Measurements from ENCODE around the gene PRDM16. TPM values are rescaled to one million over a fixed set of nuclear protein-coding genes. Genes with fewer than 3 reads are reported as not detected.

PRDM16 gene
- total RNA-seq, 1 donor = 6.5 TPM

GRCh38 chr1:3135744-3136455 is 66.9 kb downstream of the PRDM16 start:
- Histone ChIP-seq H3K9me3 (ENCODE audit: low read depth, low read length) (no peaks in the 10 kb centered on the region), H2AFZ (ENCODE audit: low read length) (no peak overlapping the region), H3K79me2 (ENCODE audit: insufficient read depth, low read length) (no peaks in the 10 kb centered on the region), H3K4me3 (ENCODE audit: insufficient read depth, low read length) (no peak overlapping the region), H3K36me3 (ENCODE audit: insufficient read depth, low read length) (no peaks in the 10 kb centered on the region), H3K27me3 (ENCODE audit: insufficient read depth, low read length) (no peaks in the 10 kb centered on the region), H4K20me1 (ENCODE audit: insufficient read depth, low read length) (no peaks in the 10 kb centered on the region), H3K4me2 (ENCODE audit: insufficient read depth, low read length) (no peak overlapping the region), H3K4me1 (ENCODE audit: insufficient read depth, low read length) (peaks cover 4% of the 10 kb centered on the region), H3K27ac (ENCODE audit: low read depth, low read length) (no peak overlapping the region)
- no peak for DNase-seq (ENCODE audit: insufficient read length, low spot score, missing footprints)
- no peak for TF ChIP-seq CTCF (IDR thresholded peaks at IDR 0.05; ENCODE audit: extremely low read depth, low read depth, low read length)

DNA sequence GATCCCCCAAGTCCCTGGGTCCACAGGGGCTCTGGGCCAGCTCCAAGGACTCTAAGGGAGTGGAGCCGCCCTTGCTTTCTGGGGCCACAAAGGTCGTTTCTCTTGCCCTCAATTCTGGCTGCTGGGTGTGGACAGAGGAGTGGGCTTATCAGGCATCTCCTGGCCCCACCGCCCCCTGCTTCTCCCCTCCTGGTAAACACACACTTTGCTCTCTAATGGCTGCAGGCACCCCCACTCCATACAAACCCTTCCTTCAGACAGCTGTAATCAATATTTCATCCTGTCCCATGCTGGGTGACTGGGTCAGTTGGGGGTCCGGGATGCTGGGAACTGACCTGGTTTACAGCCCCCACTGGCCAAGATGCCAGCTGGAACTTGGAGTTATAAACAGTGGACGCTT is 67.5 kb downstream of the PRDM16 start:
- no peaks in the 10 kb centered on the region for H3K79me2 ChIP-seq (ENCODE audit: insufficient read depth, low read length)

GRCh38 chr1:3137111-3138100 is 68.4 kb downstream of the PRDM16 start:
- H3K4me2 ChIP-seq (ENCODE audit: insufficient read depth, low read length) = no peak overlapping the region
- no peaks in the 10 kb centered on the region for H4K20me1 ChIP-seq (ENCODE audit: insufficient read depth, low read length)
- no peaks in the 10 kb centered on the region for H3K27me3 ChIP-seq (ENCODE audit: insufficient read depth, low read length)

More for the DNA sequence above, 67.5 kb downstream of the PRDM16 start:
- peaks cover 4% of the 10 kb centered on the region for H3K4me1 ChIP-seq (ENCODE audit: insufficient read depth, low read length)
- H3K9me3 ChIP-seq (ENCODE audit: low read depth, low read length) = no peaks in the 10 kb centered on the region
- H3K36me3 ChIP-seq (ENCODE audit: insufficient read depth, low read length) = no peaks in the 10 kb centered on the region
- H3K27ac ChIP-seq (ENCODE audit: low read depth, low read length) = no peak overlapping the region
- H2AFZ ChIP-seq (ENCODE audit: low read length) = no peak overlapping the region
- no peaks in the 10 kb centered on the region for H4K20me1 ChIP-seq (ENCODE audit: insufficient read depth, low read length)
- DNase-seq (ENCODE audit: insufficient read length, low spot score, missing footprints) = no peak
- H3K27me3 ChIP-seq (ENCODE audit: insufficient read depth, low read length) = no peaks in the 10 kb centered on the region
- no peak overlapping the region for H3K4me3 ChIP-seq (ENCODE audit: insufficient read depth, low read length)
- no peak for TF ChIP-seq CTCF (IDR thresholded peaks at IDR 0.05; ENCODE audit: extremely low read depth, low read depth, low read length)
- no peak overlapping the region for H3K4me2 ChIP-seq (ENCODE audit: insufficient read depth, low read length)

More at GRCh38 chr1:3137111-3138100, 68.4 kb downstream of the PRDM16 start:
- Histone ChIP-seq H3K36me3 (ENCODE audit: insufficient read depth, low read length) (no peaks in the 10 kb centered on the region), H3K27ac (ENCODE audit: low read depth, low read length) (no peak overlapping the region), H3K9me3 (ENCODE audit: low read depth, low read length) (no peaks in the 10 kb centered on the region), H3K79me2 (ENCODE audit: insufficient read depth, low read length) (no peaks in the 10 kb centered on the region), H2AFZ (ENCODE audit: low read length) (no peak overlapping the region), H3K4me1 (ENCODE audit: insufficient read depth, low read length) (peaks cover 4% of the 10 kb centered on the region), H3K4me3 (ENCODE audit: insufficient read depth, low read length) (no peak overlapping the region)
- DNase-seq (ENCODE audit: insufficient read length, low spot score, missing footprints) = no peak
- TF ChIP-seq CTCF (IDR thresholded peaks at IDR 0.05; ENCODE audit: extremely low read depth, low read depth, low read length) = no peak

All from osteoblast (primary cell).